GM19035 (cell line): ENCODE measurements around the gene CCDC40.
"Not testable (repeated sequence)": the region's sequence is repeated elsewhere in the genome, so short reads cannot be mapped to it uniquely, and the experiment has no call there.

Experiments
- ATAC-seq: cut with Tn5 transposase; IDR thresholded peaks from one replicate; pipeline ENCODE4 v1.9.1; 2021; ENCODE audit not compliant: unreplicated experiment

CCDC40 gene

GRCh38 chr17:80035937-80036714 is at the start of gene CCDC40:
Gene CCDC40, plus strand, starts transcription at chr17:80036642. Its CDS starts 21 bp downstream, at chr17:80036663.
- peak; percentile 77 for ATAC-seq

DNA sequence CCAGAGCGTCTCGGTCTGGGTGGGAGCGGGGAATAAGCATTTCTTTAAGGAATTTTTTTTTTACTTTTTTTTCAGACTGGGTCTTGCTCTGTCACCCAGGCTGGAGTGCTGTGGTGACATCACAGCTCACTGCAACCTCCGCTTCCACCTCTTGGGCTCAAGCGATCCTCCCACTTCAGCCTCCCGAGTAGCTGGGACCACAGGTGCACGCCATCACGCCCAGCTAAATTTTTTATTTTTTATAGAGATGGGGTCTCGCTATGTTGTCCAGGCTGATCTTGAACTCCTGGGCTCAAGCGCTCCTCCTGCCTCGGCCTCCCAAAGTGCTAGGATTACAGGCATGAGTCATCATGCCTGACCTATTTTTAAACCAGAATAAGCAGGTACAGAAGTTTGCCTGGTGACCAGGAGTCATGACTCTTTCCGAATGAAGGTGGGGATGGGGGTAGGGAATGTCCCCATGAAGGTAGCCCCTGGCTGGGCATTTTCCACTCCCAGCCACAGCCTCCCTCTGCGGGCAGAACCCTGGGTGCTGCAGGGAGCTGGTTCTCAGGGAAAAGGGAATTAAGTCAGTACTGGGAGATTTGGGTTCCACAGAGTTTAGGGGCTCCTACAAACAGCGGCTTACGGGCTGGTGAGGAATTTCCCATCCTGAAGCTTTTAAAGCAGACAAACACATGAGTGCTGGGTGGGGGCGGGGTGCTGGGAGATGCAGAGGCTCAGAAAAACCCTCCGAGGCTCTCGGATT is 49.1 kb upstream of the CCDC40 start:
- ATAC-seq = no peak

DNA sequence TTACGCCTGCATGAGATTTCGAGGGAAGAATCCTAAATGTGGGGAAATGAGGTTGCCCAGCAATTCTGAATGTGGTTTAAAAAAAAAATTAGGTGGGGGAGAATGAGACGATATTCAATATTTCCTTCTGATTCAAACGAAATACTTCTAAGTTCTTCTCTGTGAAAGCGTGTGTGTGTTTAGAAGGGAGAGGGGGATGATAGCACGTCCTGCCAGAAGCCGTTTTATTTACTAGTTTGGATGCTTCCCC is 48.6 kb upstream of the CCDC40 start:
- no peak for ATAC-seq

DNA sequence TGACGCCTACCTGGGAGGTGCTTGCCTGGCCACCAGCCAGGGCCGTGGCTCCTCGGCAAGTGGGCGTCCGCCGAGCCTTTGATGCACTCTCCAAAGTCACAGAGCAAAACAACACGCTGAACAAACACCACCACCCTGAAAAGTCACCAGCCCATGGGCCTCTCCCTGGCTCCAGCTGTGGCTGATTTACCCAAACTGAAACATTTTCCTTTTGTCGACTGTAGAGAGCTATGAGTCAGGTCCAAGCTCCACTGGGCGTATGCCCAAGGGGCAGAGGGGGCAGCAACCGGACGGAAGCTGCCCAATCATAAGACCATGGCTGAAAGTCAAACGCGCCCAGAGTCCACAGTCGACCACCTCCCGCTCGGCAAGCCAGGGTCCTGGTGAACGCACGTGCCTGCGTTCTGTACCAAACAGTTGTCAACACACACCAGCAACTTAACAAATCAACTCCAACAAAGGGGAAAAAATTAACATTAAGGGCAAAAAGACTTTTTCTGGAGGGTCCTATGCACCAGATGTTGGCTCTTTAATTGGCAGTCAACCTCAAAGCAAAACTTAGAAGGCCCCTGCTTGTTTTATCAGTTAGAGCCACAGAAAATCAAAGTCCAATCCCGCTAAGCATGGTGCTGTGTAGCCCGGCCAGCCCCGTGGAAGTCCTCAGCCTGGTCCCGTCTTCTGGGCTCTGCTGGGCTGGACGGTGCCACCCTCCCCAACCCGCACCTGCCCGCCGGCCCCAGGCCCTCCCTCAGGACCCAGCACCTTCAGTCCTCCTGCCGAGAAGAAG is 48.1 kb upstream of the CCDC40 start:
- no peak for ATAC-seq

DNA sequence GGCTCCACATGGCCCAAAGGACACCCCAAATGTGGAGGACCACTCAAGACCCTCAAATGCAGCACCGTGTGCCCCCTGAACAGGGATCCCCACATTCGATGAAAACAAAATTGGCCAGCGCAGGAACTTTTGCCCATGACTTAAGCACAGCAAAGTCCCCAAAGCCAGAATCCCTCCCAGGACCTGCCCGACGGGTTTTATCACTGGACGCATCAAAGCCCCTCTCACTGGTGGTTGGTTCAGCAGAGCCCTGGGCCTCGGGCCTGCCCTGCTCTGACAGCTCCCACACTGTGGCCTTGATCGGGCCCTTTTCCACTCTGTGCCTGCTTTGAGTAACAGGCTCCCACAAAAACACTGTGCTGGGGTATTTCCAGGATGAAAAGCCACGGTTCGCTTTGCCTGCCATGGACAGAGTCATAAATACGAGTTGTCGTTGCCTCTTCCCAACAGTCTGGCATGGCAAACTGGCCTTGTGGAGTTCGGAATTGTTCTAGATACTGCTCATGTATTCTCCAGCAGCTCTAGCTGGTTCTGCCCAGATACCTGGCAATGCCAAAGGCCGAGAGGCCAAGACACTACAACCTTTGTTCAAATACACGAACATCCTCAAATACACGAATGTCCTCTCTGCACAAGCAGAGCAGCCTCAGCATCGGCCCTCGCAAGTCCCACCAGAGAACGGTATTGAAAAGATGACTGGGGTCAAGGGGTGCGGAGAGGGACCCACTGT is 47.2 kb upstream of the CCDC40 start:
- ATAC-seq = no peak

DNA sequence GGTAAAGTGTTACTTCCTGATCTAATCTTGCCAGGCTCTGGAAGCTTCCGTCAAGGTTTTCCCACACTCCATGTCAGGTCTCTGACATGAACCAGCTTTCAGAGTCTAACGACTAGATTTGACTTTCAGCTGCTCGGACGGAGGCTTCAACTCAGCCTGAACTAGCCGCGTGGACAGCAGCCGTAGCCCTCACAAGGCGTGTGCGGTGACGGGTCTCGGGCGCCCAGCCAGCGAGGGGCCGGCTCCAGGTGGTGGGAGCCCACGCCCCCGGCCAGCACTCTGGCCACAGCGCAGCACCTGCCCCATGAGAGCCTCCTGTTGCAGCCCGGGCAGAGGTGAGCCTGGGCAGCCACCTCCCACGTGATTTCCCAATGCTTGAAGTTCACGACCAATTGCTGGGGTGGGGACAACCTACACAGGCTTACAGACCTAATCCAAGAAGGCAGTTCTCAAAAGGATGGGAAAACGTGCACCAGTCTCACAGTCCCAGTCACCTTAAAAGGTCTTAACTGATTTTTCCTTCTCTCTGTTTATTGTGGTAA is 46.3 kb upstream of the CCDC40 start:
- ATAC-seq = no peak

DNA sequence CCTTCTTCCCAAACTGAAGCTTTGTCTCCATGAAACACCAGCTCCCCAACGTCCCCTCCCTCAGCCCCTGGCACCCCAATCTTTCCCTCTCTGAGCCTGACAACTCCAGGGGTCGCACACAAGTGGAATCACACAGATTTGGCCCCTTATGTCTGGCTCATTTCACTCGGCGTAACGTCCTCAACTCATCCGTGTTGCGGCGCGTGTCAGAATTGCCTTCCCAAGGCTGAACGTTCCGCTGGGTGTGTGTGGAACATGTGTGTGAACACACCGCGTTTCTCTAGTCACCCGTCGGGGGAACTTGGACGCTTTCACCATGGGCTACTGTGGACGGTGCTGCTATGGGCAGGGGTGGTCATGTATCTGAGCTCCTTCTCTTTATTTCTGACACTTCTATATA is 45.7 kb upstream of the CCDC40 start:
- ATAC-seq = no peak

DNA sequence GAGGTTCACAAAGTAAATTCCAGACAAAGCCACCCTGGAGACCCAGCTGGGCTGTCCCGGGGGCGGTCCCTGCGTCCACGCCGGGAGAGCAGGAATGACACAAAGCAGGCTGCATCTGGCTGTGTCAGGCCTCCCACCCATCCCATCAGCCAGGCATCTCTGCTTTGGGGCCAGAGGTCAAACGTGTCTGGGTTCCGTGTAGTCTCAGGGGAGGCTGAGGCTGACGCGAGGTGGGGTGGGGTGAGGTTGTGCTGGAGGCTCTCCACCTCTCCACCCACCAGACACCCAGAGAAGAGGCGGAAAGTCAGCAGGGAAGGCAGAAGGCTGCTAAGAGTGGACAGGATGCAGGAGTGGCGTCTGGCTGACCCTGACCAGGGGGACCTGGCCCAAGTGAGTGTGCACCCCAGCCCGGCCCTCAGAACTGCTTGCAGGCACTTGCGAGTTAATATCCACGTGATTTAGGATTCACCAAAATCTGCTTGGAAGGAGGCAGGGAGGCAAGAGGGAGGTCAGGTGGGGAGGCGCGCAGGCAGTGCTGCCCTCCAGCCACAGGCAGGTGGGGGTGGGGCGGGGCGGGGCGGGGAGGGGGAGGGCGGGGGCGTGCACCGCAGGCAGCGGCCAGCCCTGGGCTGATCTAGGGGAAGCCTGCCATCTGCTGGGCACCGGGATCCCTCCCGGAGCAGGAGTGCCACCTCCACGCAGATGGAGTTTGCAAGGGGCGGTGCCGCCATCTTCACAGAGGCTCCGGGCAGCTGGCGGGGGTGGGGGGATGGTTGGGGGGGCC is 45.1 kb upstream of the CCDC40 start:
- no peak for ATAC-seq

DNA sequence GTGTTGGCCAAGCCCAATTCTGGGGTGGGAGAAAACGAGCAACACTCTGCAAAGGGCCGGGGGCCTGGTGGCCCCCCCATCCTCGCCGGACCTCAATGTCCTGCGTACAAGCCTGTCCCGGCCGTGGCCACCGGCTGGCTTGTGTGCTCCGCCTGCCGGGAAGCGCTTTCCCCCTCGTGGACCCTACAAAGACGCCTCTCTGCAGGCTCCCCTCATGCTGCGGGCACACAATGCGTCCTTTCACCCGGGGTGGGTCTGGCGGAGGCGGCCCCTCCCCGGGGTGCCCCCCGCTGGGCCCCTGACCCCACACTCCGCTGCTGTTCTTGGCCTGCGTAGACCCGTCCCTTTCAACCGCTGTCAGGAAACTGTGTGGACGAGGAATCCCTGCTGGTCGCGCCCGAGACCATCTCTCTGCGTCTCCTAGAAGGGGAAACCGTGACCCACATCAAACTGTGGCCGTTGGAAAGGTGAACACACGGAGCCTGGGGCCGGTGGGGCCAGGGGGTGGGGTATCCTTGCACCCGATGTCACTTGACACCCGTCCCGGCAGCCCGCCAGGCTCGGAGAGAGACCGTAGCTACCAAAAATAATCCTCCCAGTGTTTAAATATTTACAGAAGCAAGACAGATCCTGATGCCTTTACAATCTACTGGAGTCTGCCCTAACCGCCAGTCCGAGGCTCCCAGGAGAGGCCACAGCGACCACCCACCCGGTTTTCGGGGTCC is 44.4 kb upstream of the CCDC40 start:
- no peak for ATAC-seq

DNA sequence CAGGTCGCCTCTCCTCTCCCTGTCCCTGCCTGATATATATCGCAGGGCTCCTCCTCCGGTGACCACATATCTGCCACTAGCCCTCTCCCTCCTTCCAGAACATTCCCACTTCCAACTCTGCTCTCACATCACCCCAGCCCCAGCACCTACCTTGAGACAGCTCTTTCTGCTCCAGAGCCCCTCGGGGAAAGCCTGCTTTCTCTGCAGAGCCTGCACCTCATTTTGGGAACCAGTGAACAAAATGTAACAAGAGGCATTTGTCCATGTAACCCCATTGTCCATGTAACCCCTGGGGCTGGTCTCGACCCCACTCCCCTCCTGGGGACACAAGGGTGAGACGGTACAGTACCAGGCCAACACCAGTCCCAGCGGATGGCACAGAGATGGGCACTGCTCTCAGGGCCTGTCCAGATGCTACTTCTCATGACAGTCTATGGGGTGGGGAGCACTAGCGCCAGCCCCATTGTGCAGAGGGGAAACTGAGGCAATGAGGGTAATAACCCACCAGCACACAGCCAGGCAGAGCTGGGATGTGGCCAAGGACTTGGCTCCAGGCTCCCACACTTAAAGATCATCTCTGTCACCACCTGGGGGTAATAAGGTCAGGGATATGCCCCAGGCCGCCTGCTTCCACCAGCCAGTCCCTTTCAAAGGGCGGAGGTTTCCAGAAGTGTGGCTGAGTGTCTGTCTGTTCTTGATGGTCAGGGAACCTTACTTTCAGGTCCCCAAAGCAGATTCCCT is 43.6 kb upstream of the CCDC40 start:
- ATAC-seq = no peak

- no peak for ATAC-seq
Observed at GRCh38 chr17:79993390-79994227, 42.8 kb upstream of the CCDC40 start.

- ATAC-seq = not testable (repeated sequence)
Observed at GRCh38 chr17:79994228-79994569, 42.2 kb upstream of the CCDC40 start.

GRCh38 chr17:79994602-79995001 is 41.8 kb upstream of the CCDC40 start:
- ATAC-seq = no peak

DNA sequence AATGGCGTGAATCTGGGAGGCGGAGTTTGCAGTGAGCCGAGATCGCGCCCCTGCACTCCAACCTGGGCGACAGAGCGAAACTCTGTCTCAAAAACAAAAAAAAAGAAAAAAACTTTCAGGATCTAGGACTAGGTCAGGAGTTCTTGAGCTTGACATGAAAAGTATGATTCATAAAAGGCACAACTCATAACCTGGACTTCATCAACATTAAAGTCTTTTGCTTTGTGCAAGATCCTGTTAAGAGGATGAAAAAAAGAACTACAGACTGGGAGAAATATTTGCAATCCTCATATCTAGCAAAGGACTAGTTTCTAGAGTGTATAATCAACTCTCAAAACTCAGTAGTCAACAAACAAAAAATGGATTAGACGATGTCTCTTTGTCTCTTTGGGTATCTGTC is 40.7 kb upstream of the CCDC40 start:
- no peak for ATAC-seq

GRCh38 chr17:79996291-79996690 is 40.2 kb upstream of the CCDC40 start:
- no peak for ATAC-seq

DNA sequence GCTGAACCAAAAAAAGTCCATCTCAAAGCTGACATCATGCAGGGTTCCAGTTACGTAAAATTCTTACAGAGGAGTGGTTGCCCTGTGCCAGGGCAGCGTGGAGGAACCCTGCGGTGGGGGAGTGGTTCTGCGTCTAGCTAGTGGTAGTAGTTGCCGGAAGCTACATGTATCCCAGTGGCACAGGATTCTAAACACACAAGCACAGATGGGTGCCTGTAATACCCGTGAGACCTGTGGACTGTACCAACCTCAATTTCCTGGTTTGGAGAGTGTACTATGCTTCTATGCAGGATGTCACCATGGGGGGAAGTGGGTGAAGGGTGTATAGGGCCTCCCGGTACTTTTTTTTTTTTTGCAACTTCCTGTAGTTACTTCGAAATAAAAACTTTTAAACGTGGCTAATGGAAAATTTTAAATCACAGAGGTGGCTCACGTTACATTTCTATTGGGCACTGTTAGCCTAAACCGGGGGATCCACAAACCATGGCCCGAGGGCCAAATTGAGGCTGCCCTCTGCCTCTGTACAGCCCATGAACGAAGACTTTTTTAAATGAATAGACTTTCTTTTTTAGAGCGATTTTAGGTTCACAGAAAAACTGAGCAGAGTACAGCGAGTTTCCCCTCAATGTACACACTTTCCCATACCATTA is 39.3 kb upstream of the CCDC40 start:
- no peak for ATAC-seq

- no peak for ATAC-seq
Observed at GRCh38 chr17:80000136-80000535, 36.3 kb upstream of the CCDC40 start.
